Chondrocyte (in vitro differentiated cells): ENCODE data around the gene CTNNA2. TPM values are rescaled to one million over a fixed set of nuclear protein-coding genes. Genes with fewer than 3 reads are reported as not detected.

Experiments used
- DNase-seq: peaks from one replicate; pipeline ENCODE4 v3.0.0; 2021; ENCODE audit warnings: mixed read lengths, low spot score
- H3K27ac Mint-ChIP-seq: one replicate; pipeline ENCODE4 v1.8.0; 2021; ENCODE audit warnings: mild to moderate bottlenecking, moderate library complexity, mixed read lengths; ENCODE audit not compliant: unreplicated experiment
- H3K27me3 Mint-ChIP-seq: 2 replicates; pipeline ENCODE4 v1.8.0; 2021; ENCODE audit warnings: low read depth, mixed read lengths
- H3K36me3 Mint-ChIP-seq: 2 replicates; pipeline ENCODE4 v1.8.0; 2021; ENCODE audit warnings: low read depth, mixed read lengths
- H3K4me1 Mint-ChIP-seq: 2 replicates; pipeline ENCODE4 v1.8.0; 2021; ENCODE audit warnings: low read depth, mild to moderate bottlenecking, mixed read lengths
- H3K4me3 Mint-ChIP-seq: one replicate; pipeline ENCODE4 v1.8.0; 2021; ENCODE audit warnings: mild to moderate bottlenecking, moderate library complexity, mixed read lengths; ENCODE audit not compliant: unreplicated experiment
- H3K9me3 Mint-ChIP-seq: 2 replicates; pipeline ENCODE4 v1.8.0; 2021; ENCODE audit warnings: low read depth, mixed read lengths
- CTCF ChIP-seq: fragments of 200-600 bp; sonication (generic); IDR thresholded peaks from 2 replicates; pipeline ENCODE4 v1.5.0; 2021; ENCODE audit warnings: antibody characterized with exemption, mild to moderate bottlenecking, moderate library complexity
- total RNA-seq: library from RNA; stranded (reverse); gene quantifications from 3 replicates; pipeline ENCODE4 v1.2.1, GENCODE V29; 2021

CTNNA2 gene
- total RNA-seq, 1 donor from 2014 or later: not detected

GRCh38 chr2:80393991-80394390, 881.1 kb downstream of the CTNNA2 start:
- DNase-seq: no peak
- no peak for TF ChIP-seq CTCF
- Mint-ChIP-seq H3K27ac (no peak overlapping the region), H3K4me3 (no peak overlapping the region), H3K27me3 (no peaks in the 10 kb centered on the region), H3K36me3 (no peaks in the 10 kb centered on the region), H3K9me3 (peaks cover 6% of the 10 kb centered on the region), H3K4me1 (no peaks in the 10 kb centered on the region)

- no peak overlapping the region for H3K4me3 Mint-ChIP-seq
- H3K36me3 Mint-ChIP-seq: no peaks in the 10 kb centered on the region
These were observed 882.4 kb downstream of the CTNNA2 start for GRCh38 chr2:80395251-80395650.

GRCh38 chr2:80396276-80396675, 883.4 kb downstream of the CTNNA2 start:
- DNase-seq: no peak
- H3K4me3 Mint-ChIP-seq: no peak overlapping the region
- no peak for TF ChIP-seq CTCF

More at GRCh38 chr2:80395251-80395650, 882.4 kb downstream of the CTNNA2 start:
- TF ChIP-seq CTCF: no peak
- H3K27me3 Mint-ChIP-seq: no peaks in the 10 kb centered on the region
- H3K9me3 Mint-ChIP-seq: peaks cover 8% of the 10 kb centered on the region
- no peaks in the 10 kb centered on the region for H3K4me1 Mint-ChIP-seq
- DNase-seq: no peak
- H3K27ac Mint-ChIP-seq: no peak overlapping the region

GRCh38 chr2:80403081-80403480, 890.2 kb downstream of the CTNNA2 start:
- no peak for DNase-seq
- H3K4me1 Mint-ChIP-seq: no peaks in the 10 kb centered on the region
- no peaks in the 10 kb centered on the region for H3K36me3 Mint-ChIP-seq
- no peak for TF ChIP-seq CTCF
- no peaks in the 10 kb centered on the region for H3K27me3 Mint-ChIP-seq
- H3K9me3 Mint-ChIP-seq: peaks cover 10% of the 10 kb centered on the region
- no peak overlapping the region for H3K4me3 Mint-ChIP-seq
- H3K27ac Mint-ChIP-seq: no peak overlapping the region

More at GRCh38 chr2:80396276-80396675, 883.4 kb downstream of the CTNNA2 start:
- Mint-ChIP-seq H3K27ac (no peak overlapping the region), H3K27me3 (no peaks in the 10 kb centered on the region), H3K9me3 (peaks cover 12% of the 10 kb centered on the region), H3K36me3 (no peaks in the 10 kb centered on the region), H3K4me1 (no peaks in the 10 kb centered on the region)

- Mint-ChIP-seq H3K9me3 (peaks cover 5% of the 10 kb centered on the region), H3K36me3 (no peaks in the 10 kb centered on the region), H3K4me3 (no peak overlapping the region), H3K27me3 (no peaks in the 10 kb centered on the region), H3K4me1 (no peaks in the 10 kb centered on the region), H3K27ac (no peak overlapping the region)
- no peak for TF ChIP-seq CTCF
- no peak for DNase-seq
These were observed 894.5 kb downstream of the CTNNA2 start for GRCh38 chr2:80407377-80407776.
